ENCODE results near the gene NAALADL2.

Gene NAALADL2

GRCh38 chr3:174859114-174859735 lies at the start of gene NAALADL2:
Gene NAALADL2, plus strand, starts transcription at chr3:174859334.
- no peak for DNase-seq

DNA sequence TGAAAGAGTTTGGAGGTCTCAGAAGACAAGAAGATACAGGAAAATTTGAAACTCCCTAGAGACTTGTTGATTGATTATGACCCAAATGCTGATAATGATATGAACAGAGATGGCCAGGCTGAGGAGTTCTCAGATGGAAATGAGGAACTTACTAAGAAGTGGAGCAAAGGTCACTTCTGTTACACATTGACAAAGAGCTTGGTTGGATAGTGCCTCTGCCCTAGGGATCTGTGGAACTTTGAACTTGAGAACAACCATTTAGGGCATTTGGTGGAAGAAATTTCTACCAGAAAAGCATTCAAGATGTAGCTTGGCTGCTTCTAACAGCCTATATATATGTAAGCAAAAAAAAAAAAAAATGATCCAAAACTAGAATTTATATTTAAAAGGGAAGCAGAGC lies 48.9 kb upstream of the NAALADL2 start:
- DNase-seq: no peak

DNA sequence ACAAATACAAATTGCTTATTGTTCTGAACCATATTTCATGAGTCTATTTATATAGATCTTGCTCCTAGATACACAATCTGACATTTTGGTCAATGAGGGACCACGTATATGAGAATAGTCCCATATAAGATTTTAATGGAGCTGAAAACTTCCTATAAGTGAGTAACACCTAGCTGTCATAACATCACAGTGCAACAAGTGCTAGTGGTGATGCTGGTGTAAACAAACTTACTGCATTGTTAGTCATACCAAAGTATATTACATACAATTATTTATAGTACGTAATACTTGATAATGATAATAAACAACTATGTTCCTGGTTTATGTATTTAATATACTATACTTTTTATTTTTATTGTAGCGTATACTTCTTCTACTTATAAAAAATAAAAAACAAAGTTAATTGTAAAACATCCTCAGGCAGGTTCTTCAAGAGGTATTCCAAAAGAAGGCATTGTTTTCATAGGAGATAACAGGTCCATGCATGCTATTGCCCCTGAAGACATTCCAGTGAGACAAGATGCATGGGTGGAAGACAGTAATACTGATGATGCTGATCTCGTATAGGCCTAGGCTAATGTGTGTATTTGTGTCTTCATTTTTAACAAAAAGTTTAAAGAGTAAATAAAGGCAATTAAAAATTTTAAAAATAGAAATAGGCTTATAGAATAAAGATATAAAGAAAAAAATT lies 46.8 kb upstream of the NAALADL2 start:
- no peak for DNase-seq

DNA sequence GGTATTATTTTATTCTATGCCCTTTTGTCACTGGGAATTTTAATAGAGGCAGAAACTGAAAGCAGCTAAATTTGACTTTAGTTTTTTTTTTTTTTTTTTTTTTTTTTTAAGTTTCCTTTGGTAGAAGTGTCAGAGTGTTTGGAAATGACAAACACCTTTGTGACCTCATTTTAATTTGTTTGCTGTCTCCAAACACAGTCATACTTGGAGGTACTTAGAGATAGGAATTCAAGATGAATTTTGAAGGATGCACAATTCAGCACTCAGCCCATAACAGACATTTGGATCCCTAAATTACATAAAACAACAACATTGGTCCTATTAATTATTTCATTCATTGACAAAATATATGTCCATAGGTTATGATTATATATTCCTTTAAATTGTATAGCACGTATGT lies 43.4 kb upstream of the NAALADL2 start:
- DNase-seq: no peak

DNA sequence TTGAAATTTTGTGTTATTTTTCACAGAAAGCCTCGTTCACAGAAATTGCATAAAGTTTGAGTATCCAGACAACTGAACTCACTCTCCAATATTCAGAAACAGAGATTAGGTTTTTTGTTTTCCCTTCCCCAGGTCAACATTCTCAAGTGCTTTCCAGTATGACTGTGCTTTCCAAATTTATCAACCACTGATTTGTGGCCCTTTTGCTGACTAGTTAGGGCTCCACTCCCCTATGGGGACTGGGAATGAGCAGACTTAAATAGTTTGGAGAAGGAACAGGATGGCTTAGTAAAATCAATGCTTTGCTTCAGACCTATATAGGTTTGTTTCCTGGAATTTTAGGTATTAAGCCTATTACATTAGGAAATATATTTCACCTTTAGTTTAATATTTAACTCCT lies 38.2 kb upstream of the NAALADL2 start:
- no peak for DNase-seq

GRCh38 chr3:174821477-174821876 lies 37.7 kb upstream of the NAALADL2 start:
- DNase-seq: no peak

GRCh38 chr3:174822320-174822719 lies 36.8 kb upstream of the NAALADL2 start:
- no peak for DNase-seq

DNA sequence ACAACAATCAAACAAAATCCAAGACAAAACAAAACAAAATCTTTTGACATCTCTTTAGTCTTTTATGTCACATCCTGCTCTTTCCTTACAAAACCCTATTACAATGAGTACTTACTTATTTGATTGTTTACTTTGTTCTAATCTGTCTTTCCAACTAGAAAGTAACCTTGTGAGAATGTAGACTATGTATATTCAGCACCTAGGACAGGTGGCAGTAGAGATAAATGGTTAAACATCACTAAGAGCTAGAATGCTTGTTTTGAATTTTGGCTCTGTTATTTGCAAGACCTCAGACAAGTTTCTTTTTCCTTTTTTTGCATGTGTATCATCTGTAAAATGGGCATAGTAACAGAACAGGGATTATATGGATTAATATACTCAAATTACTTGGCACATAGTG lies 33.1 kb upstream of the NAALADL2 start:
- no peak for DNase-seq

GRCh38 chr3:174844746-174845145 lies 14.4 kb upstream of the NAALADL2 start:
- DNase-seq: no peak

- no peak for DNase-seq
These were observed 13.1 kb upstream of the NAALADL2 start for GRCh38 chr3:174846055-174846454.

DNA sequence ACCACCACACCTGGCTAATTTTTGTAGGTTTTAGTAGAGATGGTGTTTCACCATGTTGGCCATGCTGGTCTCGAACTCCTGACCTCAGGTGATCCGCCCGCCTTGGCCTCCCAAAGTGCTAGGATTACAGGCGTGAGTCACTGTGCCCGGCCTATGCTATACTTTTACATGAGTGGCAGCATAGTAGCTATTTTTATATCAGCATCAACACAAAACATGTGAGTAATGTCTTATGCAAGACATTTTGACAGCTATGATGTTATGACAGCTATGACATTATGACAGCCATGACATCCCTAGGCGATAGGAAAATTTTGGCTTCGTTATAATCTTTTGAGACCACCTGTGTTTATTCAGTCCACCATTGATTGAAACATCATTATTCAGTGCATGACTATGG lies 4.1 kb upstream of the NAALADL2 start:
- no peak for DNase-seq

DNA sequence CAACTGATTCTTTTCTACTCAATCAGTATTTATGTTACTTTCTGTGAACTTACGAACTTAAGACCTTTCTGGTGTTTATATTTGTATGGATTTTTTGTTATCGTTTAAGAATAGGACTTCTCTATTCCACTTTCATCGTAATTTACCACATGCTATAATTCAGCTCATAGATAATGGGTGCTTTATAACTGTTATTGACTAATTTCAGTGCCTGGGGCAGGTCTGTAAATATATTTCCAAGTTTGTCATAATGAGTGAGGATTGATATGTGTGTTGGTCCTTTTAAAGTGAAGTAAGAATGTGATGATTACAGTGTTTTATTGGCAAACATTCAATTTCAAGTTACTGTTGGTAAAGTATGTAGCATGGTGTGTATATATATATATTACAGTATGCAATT lies 1.8 kb upstream of the NAALADL2 start:
- no peak for DNase-seq

- no peak for DNase-seq
These were observed 781 bp upstream of the NAALADL2 start for GRCh38 chr3:174858353-174858752.

DNA sequence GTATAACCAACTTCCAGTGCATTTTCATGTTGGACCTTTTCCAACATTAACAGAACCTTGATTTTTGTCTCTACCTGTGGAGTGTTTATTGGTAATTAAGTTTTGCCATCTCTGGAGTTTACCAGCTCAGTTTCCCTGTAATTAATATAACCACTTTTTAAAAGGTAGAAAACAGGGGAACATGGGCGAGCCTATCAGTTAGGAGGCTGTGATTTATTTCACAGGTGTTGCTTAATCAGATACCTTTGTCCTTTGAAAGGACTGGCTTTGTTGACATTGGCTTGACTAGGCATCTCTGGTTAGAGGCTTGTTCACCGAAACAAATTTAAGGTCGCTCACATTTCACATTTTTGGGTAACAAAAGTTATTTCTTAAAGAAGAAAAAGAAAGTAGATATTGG lies 622 bp downstream of the NAALADL2 start:
- no peak for DNase-seq

DNA sequence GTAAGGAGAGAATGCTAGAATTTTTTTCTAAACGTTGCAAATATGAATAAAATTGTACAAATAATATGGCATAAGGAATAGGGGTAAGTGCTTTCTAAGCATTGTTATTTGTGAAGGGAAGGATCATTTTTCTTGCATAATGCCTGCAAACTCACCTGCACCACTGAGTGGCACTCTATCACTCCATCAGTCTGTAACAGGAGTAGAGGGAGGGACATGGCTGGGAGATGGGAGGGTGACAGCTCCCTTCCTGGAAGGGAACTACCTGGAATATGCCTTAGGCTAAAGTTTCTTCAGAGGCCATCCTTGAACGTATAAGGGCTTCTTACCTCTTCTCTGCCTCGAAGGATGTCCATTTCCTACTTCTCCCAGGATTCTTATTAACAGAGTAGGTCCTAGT lies 3.0 kb downstream of the NAALADL2 start:
- no peak for DNase-seq

GRCh38 chr3:174862666-174863065 lies 3.5 kb downstream of the NAALADL2 start:
- DNase-seq: no peak

DNA sequence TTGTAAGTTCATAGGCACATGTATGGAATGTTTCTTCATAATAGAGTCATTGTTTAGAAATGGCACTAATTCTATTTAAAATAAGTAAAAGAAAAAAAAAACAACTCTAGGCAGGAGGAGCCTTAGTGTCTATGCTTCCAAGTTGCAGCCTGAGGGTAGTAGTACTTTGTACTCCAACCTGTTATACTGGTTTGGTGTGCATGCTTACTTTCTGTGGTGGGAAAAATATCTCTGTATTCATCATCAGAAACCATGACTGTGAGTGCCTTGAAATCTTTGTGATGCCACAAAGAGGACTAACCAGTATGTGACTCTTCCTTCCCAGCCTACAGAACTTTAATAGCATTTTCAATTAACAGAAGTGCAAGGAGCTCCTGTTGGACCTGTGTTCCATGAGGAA lies 4.4 kb downstream of the NAALADL2 start:
- no peak for DNase-seq

GRCh38 chr3:174869448-174869847 lies 10.3 kb downstream of the NAALADL2 start:
- no peak for DNase-seq

DNA sequence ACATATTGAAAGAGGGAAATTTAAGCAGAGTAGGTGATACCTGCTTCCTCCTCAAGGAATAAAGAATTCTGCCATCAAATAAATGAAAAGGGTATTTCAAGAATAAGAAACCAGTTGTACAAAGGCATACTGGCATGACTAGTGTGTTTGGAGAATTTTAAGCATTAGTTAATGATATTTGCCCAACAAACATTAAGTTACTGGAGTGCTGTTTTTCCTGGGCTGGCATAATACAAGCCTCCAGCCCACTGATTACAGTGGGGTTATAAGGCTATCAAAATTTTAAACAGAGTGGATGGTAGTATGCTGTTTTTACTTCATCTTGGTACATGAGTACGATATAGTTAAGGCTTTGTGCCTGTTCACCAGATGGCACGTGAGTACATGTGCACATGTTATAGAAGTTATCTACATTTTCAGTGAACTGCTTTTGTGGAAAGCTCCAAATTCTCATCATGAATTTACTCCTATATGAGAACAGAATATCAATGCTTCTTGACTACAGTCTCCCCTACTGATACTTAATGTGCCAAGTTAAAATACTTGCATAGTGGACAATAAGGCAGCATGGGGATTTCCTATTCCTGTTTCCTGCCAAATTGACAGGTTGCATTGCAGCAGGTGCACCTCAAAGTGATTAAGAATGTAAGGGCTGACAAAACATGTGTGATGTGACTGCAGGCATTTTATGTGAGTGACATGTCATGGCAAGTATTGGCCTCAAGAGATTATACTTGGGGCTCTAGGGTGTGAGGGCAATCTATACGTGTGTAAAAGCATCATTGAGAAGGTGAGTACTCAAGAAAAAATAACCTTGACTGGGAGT lies 14.9 kb downstream of the NAALADL2 start:
- no peak for DNase-seq

DNA sequence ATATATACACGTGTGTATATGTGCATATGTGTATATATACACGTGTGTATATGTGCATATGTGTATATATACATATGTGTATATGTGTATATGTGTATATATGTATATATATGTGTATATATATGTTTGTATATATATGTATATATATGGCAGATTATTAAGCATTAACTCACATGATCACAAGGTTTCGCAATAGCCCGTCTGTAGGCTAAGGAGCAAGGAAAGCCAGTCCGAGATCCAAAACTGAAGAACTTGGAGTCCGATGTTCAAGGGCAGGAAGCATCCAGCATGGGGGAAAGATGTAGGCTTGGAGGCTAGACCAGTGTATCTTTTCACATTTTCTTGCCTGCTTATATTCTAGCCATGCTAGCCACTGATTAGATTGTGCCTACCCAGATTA lies 23.7 kb downstream of the NAALADL2 start:
- DNase-seq: no peak

DNA sequence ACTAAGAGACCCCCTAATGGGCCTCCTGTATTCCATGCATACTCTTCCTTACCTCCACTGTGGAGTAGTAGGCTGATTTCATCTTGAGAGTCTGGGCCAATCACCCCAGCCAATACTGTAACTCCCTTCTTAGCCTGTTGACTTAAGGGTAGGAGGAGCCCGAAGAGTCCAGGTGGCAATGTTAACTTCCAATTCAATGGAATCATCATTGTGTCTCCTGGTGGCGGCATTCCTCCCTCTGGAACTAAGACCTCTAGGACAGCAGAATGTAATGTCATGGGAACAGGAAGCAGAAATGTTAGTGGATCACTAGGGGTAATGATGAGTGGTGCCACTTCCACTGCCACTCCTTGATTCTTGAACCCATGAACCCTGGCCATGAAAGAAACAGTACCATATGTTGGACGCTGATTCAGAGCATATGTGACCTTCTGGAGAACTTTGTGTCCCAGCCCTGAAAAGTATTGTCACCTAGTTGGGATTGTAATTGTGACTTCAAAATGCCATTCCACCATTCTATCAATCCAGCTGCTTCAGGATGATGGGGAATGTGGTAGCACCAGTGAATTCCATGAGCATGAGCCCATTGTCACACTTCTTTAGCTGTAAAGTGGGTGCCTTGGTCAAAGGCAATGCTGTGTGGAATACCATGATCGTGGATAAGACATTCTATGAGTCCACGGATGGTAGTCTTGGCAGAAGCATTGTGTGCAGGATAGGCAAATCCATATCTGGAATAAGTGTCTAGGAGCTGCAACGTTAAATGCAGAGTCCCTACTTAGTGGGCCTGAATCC lies 24.9 kb downstream of the NAALADL2 start:
- no peak for DNase-seq

GRCh38 chr3:174884776-174885568 lies 25.8 kb downstream of the NAALADL2 start:
- no peak for DNase-seq

Data from CD4-positive, alpha-beta T cell treated with Interleukin-17A for 4 hours (primary cell).